Uterine smooth muscle cell (primary cell): ENCODE data around the gene TTC38. TPM values are rescaled to one million over a fixed set of nuclear protein-coding genes. Genes with fewer than 3 reads are reported as not detected.

Source experiments
- total RNA-seq: library from RNA; depleted of rRNA; stranded (reverse); fragments of >200 nt; gene quantifications from 2 replicates; pipeline ENCODE4 v1.2.3, GENCODE V29; 2014

TTC38 gene
- total RNA-seq: 27.4 and 30.0 TPM in 2 replicates

DNA sequence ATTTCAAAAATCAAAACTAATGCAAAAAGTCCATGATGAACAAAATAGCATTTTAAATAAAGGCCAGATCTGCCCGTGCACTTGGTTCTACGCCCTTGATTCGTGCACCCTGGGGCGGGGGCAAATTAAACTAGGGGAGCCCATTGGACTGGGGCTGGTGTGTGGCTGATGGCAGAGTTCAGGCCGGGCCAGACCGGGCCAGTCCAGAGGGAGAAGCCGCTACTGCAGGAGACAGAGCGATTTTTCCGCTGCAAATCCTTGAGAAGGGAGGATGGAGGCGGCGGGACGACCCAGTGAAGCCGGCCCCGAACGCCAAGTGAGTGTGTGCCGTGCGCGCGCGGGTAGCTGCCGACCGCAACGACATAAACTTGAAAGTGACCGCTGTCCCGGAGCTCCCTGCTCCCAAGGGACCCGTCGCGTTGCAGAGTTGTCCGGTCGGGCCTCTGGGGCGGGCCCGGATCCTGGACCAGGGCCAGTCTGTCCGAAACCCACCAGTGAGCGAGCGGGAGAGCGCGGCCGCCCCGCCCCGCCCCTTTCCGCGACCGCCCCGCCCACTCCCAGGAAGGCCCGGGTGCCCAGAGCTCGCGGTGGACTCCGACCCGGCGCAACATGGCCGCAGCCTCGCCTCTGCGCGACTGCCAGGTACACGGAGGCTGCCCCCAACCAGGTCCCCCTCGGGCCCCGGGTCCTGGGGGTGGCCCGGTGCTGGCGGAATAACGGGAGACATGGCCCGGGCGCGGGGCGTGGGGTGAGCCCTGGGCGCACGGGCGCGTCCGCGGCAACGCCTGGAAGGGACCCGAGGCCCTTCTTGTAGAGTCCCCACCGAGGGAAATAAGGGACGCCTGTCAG lies at the start of gene TTC38:
TSS of gene TTC38 (plus strand) at position 578 of the 849 bp plus-strand sequence. CDS start at position 610, 32 bp downstream.

DNA sequence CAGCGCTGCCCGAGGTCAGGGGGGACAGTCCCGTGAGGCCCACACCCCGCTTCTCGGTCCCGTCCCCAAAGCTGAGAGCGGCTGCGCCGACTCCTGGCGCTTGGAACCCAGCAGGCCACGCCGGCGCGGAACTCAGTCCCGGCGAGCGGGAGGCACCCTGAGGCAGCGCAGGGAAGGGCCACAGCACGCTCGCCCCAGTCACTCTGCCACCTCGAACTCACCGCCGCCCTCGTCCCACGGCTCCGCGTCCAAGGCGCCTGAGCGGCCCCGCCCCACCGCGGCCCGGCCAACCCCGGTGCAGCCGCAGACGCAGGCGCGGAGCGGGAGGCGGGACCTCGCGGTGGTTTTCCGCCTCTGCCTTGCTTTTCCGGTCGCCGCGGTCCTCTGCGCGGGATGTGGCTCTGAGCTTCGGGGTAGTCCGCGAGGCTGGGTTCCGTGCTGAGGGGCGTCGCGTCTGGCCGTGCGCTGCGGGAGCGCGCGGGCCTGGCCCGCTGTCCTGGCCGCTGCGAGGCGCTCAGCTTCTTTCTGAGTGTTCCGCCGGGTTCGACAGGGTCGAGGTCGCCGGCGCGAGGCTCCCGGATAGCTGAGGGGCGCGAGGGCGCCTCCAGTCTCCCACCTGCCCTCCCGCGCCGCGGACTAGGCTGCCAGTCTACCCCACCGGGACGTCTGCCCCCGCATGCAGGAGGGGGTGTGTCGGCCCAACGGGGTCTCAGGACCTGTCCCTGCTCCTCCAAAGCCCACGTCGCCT lies 17.6 kb upstream of the TTC38 start, which contains the start of gene CDPF1:
TSS of gene CDPF1 (minus strand) at position 259 of the 748 bp plus-strand sequence. CDS start 2,009 bp downstream, outside the sequence.

DNA sequence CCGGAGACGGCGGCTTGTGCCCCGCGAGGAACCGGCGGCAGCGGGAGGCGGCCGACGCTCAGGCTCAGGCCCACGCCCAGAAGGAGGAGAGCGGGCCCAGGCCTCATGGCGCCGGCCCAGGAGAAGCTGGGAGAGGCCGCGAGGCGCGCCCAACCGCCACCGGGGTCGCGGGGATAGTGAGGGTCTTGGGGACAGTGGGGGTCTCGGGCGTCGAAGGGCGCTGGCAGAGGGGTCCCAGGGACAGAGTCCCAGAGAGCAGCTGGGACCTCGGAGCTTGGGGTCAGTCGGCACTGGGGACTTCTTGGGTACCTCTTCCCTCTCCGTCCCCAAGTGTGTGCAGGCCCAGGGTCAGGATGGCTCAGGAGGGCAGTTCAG lies 4.6 kb upstream of the TTC38 start, which contains the start of gene PKDREJ:
TSS of gene PKDREJ (minus strand) at position 128 of the 375 bp plus-strand sequence. CDS start at position 107, 21 bp downstream.

GRCh38 chr22:46296257-46297150 lies 28.7 kb downstream of the TTC38 start, which contains the start of gene GTSE1:
Gene GTSE1, plus strand, starts transcription at chr22:46296870. Its CDS starts 531 bp downstream, at chr22:46297401.

GRCh38 chr22:46335201-46336118 lies 67.7 kb downstream of the TTC38 start, which contains the start of gene TRMU:
Gene TRMU, plus strand, starts transcription at chr22:46335714. Its CDS starts 51 bp downstream, at chr22:46335765.

Other genes with a start within 250 kb of the TTC38 start
- gene PPARA, start 117.5 kb upstream of the TTC38 start, total RNA-seq: 10.8 and 14.2 TPM in 2 replicates
- gene CDPF1, start 17.7 kb upstream of the TTC38 start, total RNA-seq: 7.4 and 11.7 TPM in 2 replicates
- gene PKDREJ, start 4.7 kb upstream of the TTC38 start, total RNA-seq: not detected in 2 replicates
- gene GTSE1, start 28.9 kb downstream of the TTC38 start, total RNA-seq: 4.2 and 16.8 TPM in 2 replicates
- gene TRMU, start 67.7 kb downstream of the TTC38 start, total RNA-seq: 30.4 and 44.4 TPM in 2 replicates